ENCODE results near the gene ZNF205.
"Not testable (repeated sequence)": the region's sequence is repeated elsewhere in the genome, so short reads cannot be mapped to it uniquely, and the experiment has no call there.

DNA sequence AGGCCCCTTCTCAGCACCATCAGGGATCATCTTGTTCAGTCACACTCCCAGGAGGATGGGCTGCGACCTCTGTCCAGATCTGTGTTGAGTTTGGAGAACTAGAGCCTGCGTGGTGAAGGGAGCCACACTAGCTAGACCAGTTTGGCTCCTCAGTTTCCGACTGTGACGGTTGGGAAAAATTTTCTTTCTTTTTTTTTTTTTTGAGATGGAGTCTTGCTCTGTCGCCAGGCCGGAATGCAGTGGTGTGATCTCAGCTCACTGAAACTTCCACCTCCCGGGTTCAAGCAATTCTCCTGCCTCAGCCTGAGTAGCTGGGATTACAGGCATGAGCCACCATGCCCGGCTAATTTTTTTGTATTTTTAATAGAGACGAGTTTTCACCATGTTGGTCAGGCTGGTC, 27.2 kb downstream of the ZNF205 start:
- not testable (repeated sequence) for TF ChIP-seq CTCF, POLR2A (IDR thresholded peaks at IDR 0.05)
